NCI-H446 (cell line): ENCODE measurements around the gene MYDGF.

Source experiments
- DNase-seq, 2 experiments: peaks; one replicate each; lab custom pipeline; 2025; lab: John Stamatoyannopoulos, UW

The MYDGF gene

GRCh38 chr19:4673726-4674125, 3.6 kb upstream of the MYDGF start:
- DNase-seq, result no peak

DNA sequence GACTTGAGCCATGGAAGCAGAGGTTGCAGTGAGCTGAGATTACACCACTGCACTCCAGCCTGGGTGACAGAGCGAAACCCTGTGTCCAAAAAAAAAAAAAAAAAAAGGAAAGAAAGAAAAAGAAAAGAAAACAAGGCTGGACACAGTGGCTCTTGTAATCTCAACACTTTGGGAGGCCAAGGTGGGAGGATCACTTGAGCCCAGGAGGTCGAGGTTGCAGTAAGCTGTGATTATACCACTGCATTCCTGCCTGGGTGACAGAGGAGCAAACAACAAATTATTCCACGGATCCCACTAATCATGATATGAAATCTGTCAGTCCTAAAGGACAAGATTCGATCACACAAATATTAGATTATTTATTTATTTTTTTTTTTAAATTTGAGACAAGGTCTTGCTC, 3.1 kb upstream of the MYDGF start:
- no peak for DNase-seq

GRCh38 chr19:4671185-4671851, 1.2 kb upstream of the MYDGF start:
- DNase-seq, result no peak

DNA sequence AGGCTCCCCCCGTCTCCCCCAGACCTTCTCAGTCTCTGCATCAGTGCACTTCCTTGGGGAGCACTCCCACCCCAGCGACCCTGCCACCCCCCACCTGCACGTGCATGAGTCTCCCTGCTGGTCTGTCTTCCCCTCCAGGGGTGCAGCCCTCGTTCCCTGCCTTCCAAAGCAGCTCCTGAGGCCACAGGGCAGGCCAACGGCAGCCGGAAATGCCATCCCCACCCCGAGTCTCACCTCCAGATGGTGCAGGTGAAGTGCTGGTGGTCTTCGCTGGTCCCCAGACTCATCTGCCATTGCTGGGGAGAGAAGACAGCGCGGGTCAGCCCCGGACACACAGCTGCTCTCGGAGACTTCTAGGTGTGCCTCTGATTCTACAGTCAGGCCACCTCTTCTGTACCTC, 5.5 kb downstream of the MYDGF start:
- no peak for DNase-seq

DNA sequence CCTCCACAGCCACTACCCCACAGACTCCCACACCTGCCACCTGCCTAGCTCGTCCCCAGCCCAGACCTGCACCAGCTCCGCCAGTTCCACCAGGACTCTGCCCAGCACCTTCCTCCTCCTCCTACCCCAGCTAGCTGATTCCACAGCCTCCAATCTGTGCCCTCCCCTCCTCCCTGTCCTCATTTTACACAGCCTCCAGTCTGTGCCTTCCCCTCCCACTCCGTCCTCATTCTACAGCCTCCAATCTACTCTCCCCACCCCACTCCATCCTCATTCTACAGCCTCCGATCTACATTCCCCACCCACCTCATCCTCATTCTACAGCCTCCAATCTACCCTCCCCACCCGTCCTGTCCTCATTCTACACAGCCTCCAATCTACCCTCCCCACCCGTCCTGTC, 7.3 kb downstream of the MYDGF start:
- no peak for DNase-seq

DNA sequence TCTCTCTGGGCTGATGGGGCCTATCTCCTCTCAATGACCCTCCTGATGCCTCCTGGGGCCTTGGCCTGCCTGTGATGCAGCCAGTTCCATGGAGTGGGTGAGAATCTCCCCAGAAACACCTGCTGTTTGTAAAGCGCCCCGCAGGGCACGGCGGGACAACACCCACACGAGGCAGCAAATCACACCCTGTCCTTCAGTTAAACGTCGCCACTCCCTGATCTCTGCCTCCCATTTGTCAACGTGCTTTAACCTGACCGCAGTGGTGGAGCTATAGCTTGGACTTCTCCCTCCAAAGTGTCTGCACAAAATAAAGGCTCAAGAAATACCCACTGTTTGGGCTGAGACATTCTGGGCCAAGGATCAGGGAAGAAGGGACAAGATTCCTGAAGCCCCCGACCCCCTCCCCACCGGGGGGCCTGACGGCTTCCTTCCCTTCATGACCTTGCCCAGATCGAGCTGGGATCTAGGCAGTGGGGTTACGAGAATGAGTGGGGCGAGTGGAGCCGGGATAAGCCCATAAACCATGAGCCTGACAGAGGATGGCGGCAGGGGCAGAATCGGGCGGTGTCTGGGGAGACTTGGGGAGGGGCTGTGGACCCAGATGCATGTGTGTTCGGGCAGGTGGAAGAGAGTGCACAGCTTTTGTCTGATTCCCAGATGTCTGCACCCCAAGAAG, 8.0 kb downstream of the MYDGF start:
- no peak for DNase-seq

DNA sequence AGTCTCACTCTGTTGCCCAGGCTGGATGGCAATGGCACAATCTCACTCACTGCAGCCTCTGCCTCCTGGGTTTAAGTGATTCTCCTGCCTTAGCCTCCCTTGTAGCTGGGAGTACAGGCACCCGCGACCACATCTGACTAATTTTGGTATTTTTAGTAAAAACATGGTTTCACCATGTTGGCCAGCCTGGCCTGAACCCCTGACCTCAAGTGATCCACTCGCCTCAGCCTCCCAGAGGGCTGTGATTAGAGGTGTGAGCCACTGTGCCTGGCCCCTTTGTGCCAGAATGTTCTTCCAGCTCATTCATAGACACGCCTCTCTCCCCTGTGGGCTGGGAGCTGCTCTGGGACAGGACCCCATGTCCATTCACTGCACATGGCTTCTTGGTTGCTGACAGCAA, 9.1 kb downstream of the MYDGF start:
- no peak for DNase-seq

GRCh38 chr19:4660181-4660791, 9.9 kb downstream of the MYDGF start:
- no peak for DNase-seq

GRCh38 chr19:4657835-4658234, 12.3 kb downstream of the MYDGF start:
- DNase-seq, result no peak

DNA sequence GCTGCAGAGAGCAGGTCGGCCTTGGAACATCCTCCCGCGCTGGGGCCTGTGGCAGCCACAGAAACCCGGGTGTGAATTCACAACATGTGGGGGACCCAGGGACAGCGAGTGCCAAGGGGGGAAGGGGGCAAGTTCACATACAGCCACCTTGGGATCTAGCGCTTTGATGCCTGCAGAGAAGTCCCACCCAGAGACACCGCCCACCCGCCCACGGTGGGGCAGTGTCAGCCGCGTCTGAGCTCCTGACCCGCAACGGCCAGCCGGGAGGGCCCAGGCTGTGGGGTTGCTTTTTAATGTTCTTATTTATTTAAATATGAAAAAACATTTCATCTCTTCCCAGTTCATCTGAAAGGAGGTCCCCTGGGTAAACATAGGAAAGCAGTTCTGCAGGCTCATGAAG, 12.9 kb downstream of the MYDGF start:
- DNase-seq, result no peak

DNA sequence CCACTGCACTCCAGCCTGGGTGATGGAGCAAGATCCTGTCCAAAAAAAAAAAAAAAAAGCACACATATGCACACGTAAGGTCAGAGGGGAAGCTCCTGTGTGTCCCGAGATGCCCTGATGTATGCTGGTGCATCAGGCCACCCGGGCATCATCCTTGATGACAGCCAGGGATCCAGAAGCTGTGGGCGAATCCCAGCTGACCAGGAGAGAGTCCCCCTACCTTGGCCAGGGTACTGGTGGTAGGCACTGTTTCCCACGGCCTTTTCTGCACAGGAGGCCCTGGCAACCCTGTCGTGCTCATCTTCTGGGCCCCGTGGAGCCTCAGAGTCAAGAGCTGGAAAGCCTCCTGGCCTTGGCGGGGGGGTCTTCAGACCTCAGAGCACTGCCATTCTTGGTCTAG, 14.0 kb downstream of the MYDGF start:
- DNase-seq, result no peak

GRCh38 chr19:4654437-4655361, 15.4 kb downstream of the MYDGF start:
- no peak for DNase-seq

- no peak for DNase-seq
These were observed 16.2 kb downstream of the MYDGF start for GRCh38 chr19:4653793-4654436.

- no peak for DNase-seq
These were observed 18.1 kb downstream of the MYDGF start for GRCh38 chr19:4652075-4652474.

GRCh38 chr19:4650159-4650558, 20.0 kb downstream of the MYDGF start:
- DNase-seq, result no peak

DNA sequence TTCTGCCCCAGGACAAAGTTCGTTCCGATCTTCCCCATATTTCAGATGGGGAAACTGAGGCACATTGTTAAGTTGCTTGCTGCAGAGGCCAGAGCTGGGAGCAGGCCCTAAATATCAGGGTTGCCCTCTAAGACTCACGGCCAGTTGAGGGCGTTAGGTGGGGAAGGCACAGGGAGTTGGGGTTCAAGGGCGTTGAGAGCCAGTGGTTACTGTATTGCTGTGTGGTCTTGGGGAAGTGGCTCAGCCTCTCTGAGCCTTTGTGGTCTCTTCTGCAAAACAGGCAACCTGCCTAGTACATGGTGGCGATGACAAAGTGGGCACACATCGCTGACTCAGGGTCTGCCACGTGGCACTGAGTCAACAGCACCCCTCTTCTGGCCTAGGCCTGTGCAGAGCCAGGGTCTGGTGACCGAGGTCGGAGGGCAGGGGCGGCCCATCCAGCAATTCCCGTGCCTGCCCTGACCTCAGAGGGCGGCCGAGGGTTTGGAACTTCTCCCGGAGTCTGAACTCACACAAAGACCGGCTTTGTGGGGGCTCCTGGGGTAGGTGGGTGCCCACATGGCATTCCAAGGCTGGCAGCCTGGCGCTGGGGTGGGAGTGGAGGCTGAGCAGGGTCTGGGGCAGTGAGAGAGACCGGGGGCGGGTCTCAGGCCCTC, 20.6 kb downstream of the MYDGF start:
- no peak for DNase-seq

GRCh38 chr19:4647676-4648644, 22.2 kb downstream of the MYDGF start:
- no peak for DNase-seq

GRCh38 chr19:4645718-4646117, 24.4 kb downstream of the MYDGF start:
- DNase-seq, result no peak

GRCh38 chr19:4642625-4643024, 27.5 kb downstream of the MYDGF start:
- no peak for DNase-seq

DNA sequence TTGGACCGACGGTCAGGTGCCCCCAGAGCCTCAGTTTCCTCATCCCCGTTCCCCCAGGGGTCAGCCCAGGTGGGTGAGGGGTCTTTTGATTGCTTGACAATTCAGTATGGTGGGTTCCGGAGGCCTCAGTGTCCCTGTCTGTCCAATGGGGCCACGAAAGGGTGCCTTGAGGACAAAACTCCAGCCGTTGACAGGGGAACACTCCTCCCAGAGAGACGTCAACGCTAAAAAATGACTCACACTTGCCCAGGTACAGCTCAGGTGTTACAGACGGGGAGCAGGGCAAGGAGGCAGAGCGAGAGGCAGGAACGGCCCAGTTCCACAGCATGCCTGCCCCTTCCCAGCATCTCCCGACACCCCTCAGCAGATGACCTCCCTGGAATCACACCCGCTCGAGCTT, 29.0 kb downstream of the MYDGF start:
- DNase-seq, result no peak
